Measurements from ENCODE around the gene PLXNB2. TPM values are rescaled to one million over a fixed set of nuclear protein-coding genes. Genes with fewer than 3 reads are reported as not detected.

Gene PLXNB2
- total and polyA plus RNA-seq, 2 experiments from 2014 or later = 123 to 147 TPM

GRCh38 chr22:50317178-50317577 is 9.7 kb upstream of the PLXNB2 start:
- Histone ChIP-seq H3F3A (ENCODE audit: insufficient read depth) (no peaks in the 10 kb centered on the region), H3K27me3 (replicated peaks; ENCODE audit: insufficient read depth) (no peaks in the 10 kb centered on the region), H3K9me2 (ENCODE audit: insufficient read depth) (no peaks in the 10 kb centered on the region), H3K27ac (no peak overlapping the region), H3K9me3 (ENCODE audit: low read depth) (no peaks in the 10 kb centered on the region), H3K4me3 (no peak overlapping the region), H3K4me2 (ENCODE audit: unreplicated experiment) (no peak overlapping the region), H3K79me2 (ENCODE audit: insufficient read depth) (no peaks in the 10 kb centered on the region), H4K20me1 (ENCODE audit: insufficient read depth) (no peaks in the 10 kb centered on the region), H3K4me1 (ENCODE audit: insufficient read depth) (no peaks in the 10 kb centered on the region), H2AFZ (no peak overlapping the region), H3K9ac (no peak overlapping the region), H3K36me3 (ENCODE audit: low read depth) (no peaks in the 10 kb centered on the region)
- TF ChIP-seq EZH2phosphoT487 (IDR thresholded peaks at IDR 0.05; ENCODE audit: insufficient read depth, low read depth) (no peak), EZH2 (IDR thresholded peaks at IDR 0.05; ENCODE audit: insufficient read depth, poor library complexity, severe bottlenecking) (no peak)
- WGBS, 2 experiments (ENCODE audit: low coverage in 1 of 2, low lambda C conversion rate in 2 of 2, missing lambda C conversion rate in 2 of 2) = 87 to 88% methylated on average over 9 of the region's 9 CpGs
- no peak for DNase-seq
- in situ Hi-C loops (cut with MboI) = no loop called here

GRCh38 chr22:50316114-50317065 is 8.9 kb upstream of the PLXNB2 start:
- DNase-seq = no peak
- Histone ChIP-seq H3K79me2 (ENCODE audit: insufficient read depth) (no peaks in the 10 kb centered on the region), H3K9me2 (ENCODE audit: insufficient read depth) (no peaks in the 10 kb centered on the region), H2AFZ (no peak overlapping the region), H3K4me1 (ENCODE audit: insufficient read depth) (no peaks in the 10 kb centered on the region), H3K4me3 (no peak overlapping the region), H3K27ac (no peak overlapping the region), H3F3A (ENCODE audit: insufficient read depth) (no peaks in the 10 kb centered on the region), H3K27me3 (replicated peaks; ENCODE audit: insufficient read depth) (no peaks in the 10 kb centered on the region), H3K4me2 (ENCODE audit: unreplicated experiment) (no peak overlapping the region), H4K20me1 (ENCODE audit: insufficient read depth) (no peaks in the 10 kb centered on the region), H3K9me3 (ENCODE audit: low read depth) (no peaks in the 10 kb centered on the region), H3K36me3 (ENCODE audit: low read depth) (no peaks in the 10 kb centered on the region), H3K9ac (no peak overlapping the region)
- no peak for TF ChIP-seq EZH2 (IDR thresholded peaks at IDR 0.05; ENCODE audit: insufficient read depth, poor library complexity, severe bottlenecking)
- no peak for TF ChIP-seq EZH2phosphoT487 (IDR thresholded peaks at IDR 0.05; ENCODE audit: insufficient read depth, low read depth)
- WGBS, 2 experiments (ENCODE audit: low coverage in 1 of 2, low lambda C conversion rate in 2 of 2, missing lambda C conversion rate in 2 of 2) = 76 to 92% methylated on average over 27 to 38 of the region's 45 CpGs
- in situ Hi-C loops (cut with MboI) = no loop called here

DNA sequence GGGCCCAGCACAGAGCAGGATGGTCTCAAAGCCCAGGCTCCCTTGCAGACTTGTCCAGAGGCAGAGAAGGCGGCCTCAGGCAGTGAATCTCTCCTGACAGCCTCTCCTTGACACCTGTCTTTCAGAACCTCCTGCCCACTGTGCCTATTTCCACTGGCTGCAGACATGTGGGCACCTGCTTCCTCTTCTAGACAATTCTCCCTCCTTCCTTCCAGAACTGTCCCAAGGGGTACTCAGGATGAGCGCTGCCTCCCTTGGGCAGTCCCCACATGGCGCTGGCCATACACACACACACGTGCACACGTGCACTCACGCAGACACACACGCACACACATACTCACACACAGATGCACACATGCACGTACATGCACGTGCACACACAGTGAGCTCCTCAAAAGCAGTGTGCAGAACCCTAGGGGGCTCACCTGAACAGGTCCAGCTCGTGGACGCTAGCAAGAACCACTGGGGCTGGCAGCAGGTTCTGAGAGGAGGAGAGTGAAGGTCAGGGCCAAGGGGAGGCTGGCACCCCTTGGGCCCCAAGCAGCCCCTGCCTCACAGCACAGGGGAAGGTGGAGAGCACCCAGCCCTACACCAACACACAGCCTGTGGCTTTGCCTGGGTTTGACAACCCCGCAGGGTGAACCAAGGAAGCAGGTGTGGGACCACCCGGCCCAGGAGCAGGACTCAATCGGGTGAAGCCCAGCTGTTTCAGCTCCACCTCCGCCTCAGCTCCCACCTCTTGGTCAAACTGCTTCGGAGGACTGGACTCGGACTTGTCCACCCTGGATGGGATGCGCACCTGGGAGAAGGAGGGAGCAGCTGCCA is 8.1 kb upstream of the PLXNB2 start:
- in situ Hi-C loops (cut with MboI) = no loop called here
- no peak for TF ChIP-seq EZH2phosphoT487 (IDR thresholded peaks at IDR 0.05; ENCODE audit: insufficient read depth, low read depth)
- no peak for TF ChIP-seq EZH2 (IDR thresholded peaks at IDR 0.05; ENCODE audit: insufficient read depth, poor library complexity, severe bottlenecking)
- H3K9ac ChIP-seq = no peak overlapping the region
- no peak for DNase-seq
- H3K4me1 ChIP-seq (ENCODE audit: insufficient read depth) = no peaks in the 10 kb centered on the region
- no peak overlapping the region for H3K4me2 ChIP-seq (ENCODE audit: unreplicated experiment)
- H3K36me3 ChIP-seq (ENCODE audit: low read depth) = no peaks in the 10 kb centered on the region
- no peak overlapping the region for H3K4me3 ChIP-seq
- no peak overlapping the region for H2AFZ ChIP-seq
- no peaks in the 10 kb centered on the region for H3K27me3 ChIP-seq (replicated peaks; ENCODE audit: insufficient read depth)
- H3K9me2 ChIP-seq (ENCODE audit: insufficient read depth) = no peaks in the 10 kb centered on the region
- WGBS, 2 experiments (ENCODE audit: low coverage in 1 of 2, low lambda C conversion rate in 2 of 2, missing lambda C conversion rate in 2 of 2) = 86 to 90% methylated on average over 18 of the region's 18 CpGs
- H3F3A ChIP-seq (ENCODE audit: insufficient read depth) = no peaks in the 10 kb centered on the region
- H3K27ac ChIP-seq = no peak overlapping the region
- H4K20me1 ChIP-seq (ENCODE audit: insufficient read depth) = no peaks in the 10 kb centered on the region
- no peaks in the 10 kb centered on the region for H3K79me2 ChIP-seq (ENCODE audit: insufficient read depth)
- no peaks in the 10 kb centered on the region for H3K9me3 ChIP-seq (ENCODE audit: low read depth)

GRCh38 chr22:50314455-50315288 is 7.2 kb upstream of the PLXNB2 start:
- no peaks in the 10 kb centered on the region for H3K9me3 ChIP-seq (ENCODE audit: low read depth)
- WGBS, 2 experiments (ENCODE audit: low coverage in 1 of 2, low lambda C conversion rate in 2 of 2, missing lambda C conversion rate in 2 of 2) = 82 to 87% methylated on average over 31 of the region's 33 CpGs
- no peak overlapping the region for H3K4me2 ChIP-seq (ENCODE audit: unreplicated experiment)
- H3F3A ChIP-seq (ENCODE audit: insufficient read depth) = no peaks in the 10 kb centered on the region
- DNase-seq = no peak
- H4K20me1 ChIP-seq (ENCODE audit: insufficient read depth) = no peaks in the 10 kb centered on the region
- no peaks in the 10 kb centered on the region for H3K27me3 ChIP-seq (replicated peaks; ENCODE audit: insufficient read depth)
- H3K79me2 ChIP-seq (ENCODE audit: insufficient read depth) = no peaks in the 10 kb centered on the region
- H3K9me2 ChIP-seq (ENCODE audit: insufficient read depth) = no peaks in the 10 kb centered on the region
- in situ Hi-C loops (cut with MboI) = no loop called here
- H2AFZ ChIP-seq = no peak overlapping the region
- no peaks in the 10 kb centered on the region for H3K36me3 ChIP-seq (ENCODE audit: low read depth)
- H3K9ac ChIP-seq = no peak overlapping the region
- H3K4me1 ChIP-seq (ENCODE audit: insufficient read depth) = no peaks in the 10 kb centered on the region
- H3K4me3 ChIP-seq = no peak overlapping the region
- TF ChIP-seq EZH2 (IDR thresholded peaks at IDR 0.05; ENCODE audit: insufficient read depth, poor library complexity, severe bottlenecking) (no peak), EZH2phosphoT487 (IDR thresholded peaks at IDR 0.05; ENCODE audit: insufficient read depth, low read depth) (no peak)
- H3K27ac ChIP-seq = no peak overlapping the region
